Gastroesophageal sphincter (tissue), 3 donors: ENCODE measurements around the gene RFLNA.

Experiments used
- CTCF ChIP-seq, 4 experiments: fragments of 200-600 bp in 2 of 4; fragments of 450-650 bp in 2 of 4; sonication (generic) in 1 of 4; IDR thresholded peaks; one replicate each; pipeline ENCODE4 v1.5.1; 2017 to 2019; ENCODE audit warnings: antibody characterized with exemption in 4 of 4, mild to moderate bottlenecking in 2 of 4, moderate library complexity in 2 of 4
- EP300 ChIP-seq: sonication (generic); formaldehyde crosslinking; IDR thresholded peaks from one replicate; pipeline ENCODE4 v1.6.1; 2017; ENCODE audit warnings: antibody characterized with exemption, mild to moderate bottlenecking

- TF ChIP-seq CTCF (IDR thresholded peaks at IDR 0.05) (no peak), EP300 (no peak)
Measured at GRCh38 chr12:124346425-124347168, 51.7 kb downstream of the RFLNA start.
